Body of pancreas (tissue), 4 donors: ENCODE measurements around the gene CCR9. TPM values are rescaled to one million over a fixed set of nuclear protein-coding genes. Genes with fewer than 3 reads are reported as not detected.

ENCODE experiments used
- ATAC-seq: fragments of 150-250 bp; one replicate; pipeline ENCODE4 v1.9.1; 2016
- DNase-seq, 4 donors: peaks; one replicate each; pipeline ENCODE4 v3.0.0-alpha.2; 2019
- H3K27ac ChIP-seq, 4 donors: fragments of 200-600 bp; sonication (generic); 1 replicate in 3 of 4; 2 replicates in 1 of 4; pipeline versions ENCODE4 v1.5.1 to v1.6.1; 2016 to 2019; ENCODE audit warnings: mild to moderate bottlenecking in 1 of 4, mixed read lengths in 1 of 4, moderate library complexity in 1 of 4
- H3K27me3 ChIP-seq, 2 donors: fragments of 200-600 bp; sonication (generic); one replicate each; pipeline ENCODE4 v1.6.0; 2016; ENCODE audit warnings: mild to moderate bottlenecking in 1 of 2
- H3K36me3 ChIP-seq, 2 donors: fragments of 200-600 bp; sonication (generic); replicated peaks in 1 of 2; 2 replicates each; pipeline ENCODE4 v1.5.1; 2016; ENCODE audit warnings: low read depth in 2 of 2; ENCODE audit not compliant: insufficient read depth in 1 of 2
- H3K4me1 ChIP-seq: fragments of 200-600 bp; sonication (generic); one replicate; pipeline ENCODE4 v1.6.0; 2016
- H3K4me3 ChIP-seq, 2 donors: fragments of 200-600 bp; sonication (generic); 1 replicate in 1 of 2; 2 replicates in 1 of 2; pipeline ENCODE4 v1.5.1; 2016 to 2019
- H3K9me3 ChIP-seq, 3 donors: fragments of 200-600 bp; sonication (generic); 1 replicate in 2 of 3; 2 replicates in 1 of 3; pipeline ENCODE4 v1.5.1; 2016
- CTCF ChIP-seq, 7 experiments: fragments of 450-650 bp in 4 of 7; fragments of 200-600 bp in 3 of 7; sonication (generic) in 3 of 7; IDR thresholded peaks; one replicate each; pipeline ENCODE4 v1.5.1; 2016 to 2019; ENCODE audit warnings: antibody characterized with exemption in 7 of 7
- POLR2A ChIP-seq, 3 donors: fragments of 450-650 bp; IDR thresholded peaks; one replicate each; pipeline ENCODE4 v1.6.1; 2016; ENCODE audit warnings: antibody characterized with exemption in 3 of 3, mild to moderate bottlenecking in 2 of 3
- WGBS, 2 donors: methylation state at CpG; one replicate each; pipeline ENCODE4 v1.1.5; 2017; 5-methylcytosine and 5-hydroxymethylcytosine counted together
- intact Hi-C: fragments of 100-400 bp; cut with DNase I; formaldehyde crosslinking; loops from one replicate; pipeline ENCODE4 v1.15.1; 2023
- total RNA-seq, 2 donors: library from RNA; depleted of rRNA; stranded (reverse); fragments of >200 nt; gene quantifications; one replicate each; pipeline ENCODE4 v1.1.0, GENCODE V29; 2016

The CCR9 gene
- total RNA-seq, 2 donors from 2014 or later, result not detected

- TF ChIP-seq CTCF (IDR thresholded peaks at IDR 0.05) (no peak), POLR2A (IDR thresholded peaks at IDR 0.05) (no peak)
Observed at GRCh38 chr3:45858809-45859543, 27.4 kb upstream of the CCR9 start.

GRCh38 chr3:45860481-45860880 lies 25.9 kb upstream of the CCR9 start:
- WGBS, 2 donors, result 78 to 91% methylated on average over 4 of the region's 4 CpGs
- intact Hi-C loops, result no loop called here
- no peak overlapping the region for H3K27ac ChIP-seq
- H3K4me1 ChIP-seq, result no peaks in the 10 kb centered on the region
- no peak overlapping the region for H3K4me3 ChIP-seq
- ATAC-seq, result no peak
- no peaks in the 10 kb centered on the region for H3K27me3 ChIP-seq
- no peak for DNase-seq
- no peaks in the 10 kb centered on the region for H3K36me3 ChIP-seq
- H3K9me3 ChIP-seq, result no peaks in the 10 kb centered on the region
- no peak for TF ChIP-seq CTCF (IDR thresholded peaks at IDR 0.05)
- TF ChIP-seq POLR2A (IDR thresholded peaks at IDR 0.05), result no peak

More at GRCh38 chr3:45858809-45859543, 27.4 kb upstream of the CCR9 start:
- intact Hi-C loops, result no loop called here
- no peaks in the 10 kb centered on the region for H3K36me3 ChIP-seq
- WGBS, 2 donors, result 60 to 66% methylated on average over 7 of the region's 7 CpGs
- no peaks in the 10 kb centered on the region for H3K4me1 ChIP-seq
- H3K27me3 ChIP-seq, result no peaks in the 10 kb centered on the region
- no peaks in the 10 kb centered on the region for H3K9me3 ChIP-seq
- no peak for DNase-seq
- H3K27ac ChIP-seq, result no peak overlapping the region
- no peak for ATAC-seq
- no peak overlapping the region for H3K4me3 ChIP-seq

GRCh38 chr3:45861043-45861719 lies 25.2 kb upstream of the CCR9 start:
- DNase-seq (no peak), ATAC-seq (no peak)
- Histone ChIP-seq H3K9me3 (no peaks in the 10 kb centered on the region), H3K27me3 (no peaks in the 10 kb centered on the region), H3K36me3 (no peaks in the 10 kb centered on the region), H3K4me3 (no peak overlapping the region), H3K27ac (no peak overlapping the region), H3K4me1 (no peaks in the 10 kb centered on the region)
- WGBS, 2 donors, result 44 to 47% methylated on average over 7 of the region's 7 CpGs
- TF ChIP-seq POLR2A (IDR thresholded peaks at IDR 0.05), result no peak
- no peak for TF ChIP-seq CTCF (IDR thresholded peaks at IDR 0.05)
- intact Hi-C loops, result no loop called here

GRCh38 chr3:45864760-45865519 lies 21.4 kb upstream of the CCR9 start:
- Histone ChIP-seq H3K9me3 (no peaks in the 10 kb centered on the region), H3K4me1 (no peaks in the 10 kb centered on the region), H3K4me3 (no peak overlapping the region), H3K27ac (no peak overlapping the region), H3K36me3 (no peaks in the 10 kb centered on the region), H3K27me3 (no peaks in the 10 kb centered on the region)
- no peak for DNase-seq
- ATAC-seq, result no peak
- 66 to 83% methylated on average over 8 of the region's 8 CpGs for WGBS, 2 donors
- TF ChIP-seq POLR2A (IDR thresholded peaks at IDR 0.05), result no peak
- TF ChIP-seq CTCF (IDR thresholded peaks at IDR 0.05), result no peak
- intact Hi-C loops, result no loop called here
